AG09309 (cell line): ENCODE data around the gene ANTXR2.
"Not testable (repeated sequence)": the region's sequence is repeated elsewhere in the genome, so short reads cannot be mapped to it uniquely, and the experiment has no call there.

Source experiments
- DNase-seq: peaks from one replicate; pipeline ENCODE4 v3.0.0-alpha.2; 2010; ENCODE audit warnings: low read depth
- H3K4me3 ChIP-seq: 2 replicates; pipeline ENCODE4 v1.5.1; 2011; ENCODE audit warnings: mild to moderate bottlenecking, low read depth, low read length, moderate library complexity; ENCODE audit not compliant: control insufficient read depth
- CTCF ChIP-seq: IDR thresholded peaks from 2 replicates; pipeline ENCODE4 v1.5.1; 2011; ENCODE audit warnings: mild to moderate bottlenecking, low read depth, low read length, inconsistent platforms; ENCODE audit not compliant: insufficient read depth, control insufficient read depth; ENCODE audit errors: missing control alignments

ANTXR2 gene

GRCh38 chr4:80072744-80073472 lies at the start of gene ANTXR2:
Gene ANTXR2 (minus strand): TSS chr4:80073229. CDS start chr4:80072560, 669 bp downstream.
- TF ChIP-seq CTCF: peak; percentile 12
- peak; percentile 93 for DNase-seq

GRCh38 chr4:80121815-80122214 lies 48.8 kb upstream of the ANTXR2 start:
- not testable (repeated sequence) for DNase-seq

More at GRCh38 chr4:80072744-80073472, at the start of gene ANTXR2:
- peak within 1 kb of the TSS; percentile 96 for H3K4me3 ChIP-seq

GRCh38 chr4:80119620-80120019 lies 46.6 kb upstream of the ANTXR2 start:
- DNase-seq, H3K4me3 ChIP-seq: not testable (repeated sequence)

More at GRCh38 chr4:80121815-80122214, 48.8 kb upstream of the ANTXR2 start:
- H3K4me3 ChIP-seq: not testable (repeated sequence)

GRCh38 chr4:80116516-80116915 lies 43.5 kb upstream of the ANTXR2 start:
- no peak overlapping the region for H3K4me3 ChIP-seq
- no peak for TF ChIP-seq CTCF
- DNase-seq: no peak

- no peak for TF ChIP-seq CTCF
- no peak for DNase-seq
Measured at GRCh38 chr4:80115368-80116181, 42.5 kb upstream of the ANTXR2 start.

GRCh38 chr4:80114732-80115265 lies 41.8 kb upstream of the ANTXR2 start:
- H3K4me3 ChIP-seq: no peak overlapping the region
- TF ChIP-seq CTCF: no peak
- DNase-seq: no peak

More at GRCh38 chr4:80115368-80116181, 42.5 kb upstream of the ANTXR2 start:
- H3K4me3 ChIP-seq: no peak overlapping the region

- no peak for DNase-seq
- no peak for TF ChIP-seq CTCF
- H3K4me3 ChIP-seq: no peak overlapping the region
Measured at GRCh38 chr4:80113615-80114014, 40.6 kb upstream of the ANTXR2 start.
